ENCODE results near the gene UST. TPM values are rescaled to one million over a fixed set of nuclear protein-coding genes. Genes with fewer than 3 reads are reported as not detected.

UST gene
- total RNA-seq, 1 experiment from 2014 or later = 3.9 TPM

DNA sequence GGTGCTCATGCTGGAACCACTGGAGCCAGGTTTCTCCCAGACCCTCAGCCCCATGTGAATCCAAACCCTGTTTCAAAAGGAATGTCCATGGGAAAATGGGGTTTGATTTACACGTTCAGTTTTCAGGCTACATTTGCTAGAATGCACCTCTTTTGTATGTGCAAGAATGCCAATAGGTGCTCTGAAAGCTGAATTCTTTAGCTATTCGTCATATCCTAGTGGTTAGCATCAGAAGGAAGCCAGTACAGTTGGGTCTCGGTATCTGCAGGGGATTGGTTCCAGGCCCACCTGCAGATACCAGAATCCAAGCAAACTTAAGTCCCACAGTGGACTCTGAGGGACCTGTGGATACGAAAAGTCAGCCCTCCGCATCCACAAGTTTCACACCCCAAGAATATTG, 93.4 kb downstream of the UST start:
- ATAC-seq = peak; percentile 57
- DNase-seq = peak; percentile 63
- Histone ChIP-seq H3K4me3 (ENCODE audit: low read length) (no peak overlapping the region; the same call in 1 of the 2 replicates), H4K20me1 (ENCODE audit: low read length) (no peaks in the 10 kb centered on the region), H3K9me3 (ENCODE audit: low read length) (no peaks in the 10 kb centered on the region), H3K4me2 (ENCODE audit: low read length) (peak overlapping the region; percentile 69), H3K36me3 (ENCODE audit: low read depth, low read length) (no peaks in the 10 kb centered on the region), H3K27ac (ENCODE audit: low read length) (no peak overlapping the region), H3K79me2 (ENCODE audit: low read length) (no peaks in the 10 kb centered on the region), H3F3A (ENCODE audit: low read length, unreplicated experiment) (no peaks in the 10 kb centered on the region), H2AFZ (ENCODE audit: low read length) (no peak overlapping the region), H3K9ac (ENCODE audit: low read length) (no peak overlapping the region), H3K27me3 (ENCODE audit: low read length) (no peaks in the 10 kb centered on the region), H3K4me1 (ENCODE audit: insufficient read depth, low read length) (peaks cover 49% of the 10 kb centered on the region), H3K9me2 (replicated peaks; ENCODE audit: low read length) (no peaks in the 10 kb centered on the region)
- TF ChIP-seq EZH2 (IDR thresholded peaks at IDR 0.05; ENCODE audit: low read length, unreplicated experiment) (no peak), EZH2phosphoT487 (IDR thresholded peaks at IDR 0.05; ENCODE audit: borderline replicate concordance, low read length) (no peak)
- TF ChIP-seq, protein P1, sequence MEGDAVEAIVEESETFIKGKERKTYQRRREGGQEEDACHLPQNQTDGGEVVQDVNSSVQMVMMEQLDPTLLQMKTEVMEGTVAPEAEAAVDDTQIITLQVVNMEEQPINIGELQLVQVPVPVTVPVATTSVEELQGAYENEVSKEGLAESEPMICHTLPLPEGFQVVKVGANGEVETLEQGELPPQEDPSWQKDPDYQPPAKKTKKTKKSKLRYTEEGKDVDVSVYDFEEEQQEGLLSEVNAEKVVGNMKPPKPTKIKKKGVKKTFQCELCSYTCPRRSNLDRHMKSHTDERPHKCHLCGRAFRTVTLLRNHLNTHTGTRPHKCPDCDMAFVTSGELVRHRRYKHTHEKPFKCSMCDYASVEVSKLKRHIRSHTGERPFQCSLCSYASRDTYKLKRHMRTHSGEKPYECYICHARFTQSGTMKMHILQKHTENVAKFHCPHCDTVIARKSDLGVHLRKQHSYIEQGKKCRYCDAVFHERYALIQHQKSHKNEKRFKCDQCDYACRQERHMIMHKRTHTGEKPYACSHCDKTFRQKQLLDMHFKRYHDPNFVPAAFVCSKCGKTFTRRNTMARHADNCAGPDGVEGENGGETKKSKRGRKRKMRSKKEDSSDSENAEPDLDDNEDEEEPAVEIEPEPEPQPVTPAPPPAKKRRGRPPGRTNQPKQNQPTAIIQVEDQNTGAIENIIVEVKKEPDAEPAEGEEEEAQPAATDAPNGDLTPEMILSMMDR (conservative IDR thresholded peaks at IDR 0.05; ENCODE audit: low read depth, low read length) = no peak
- ChIA-PET POLR2A (ENCODE audit: unreplicated experiment) (no interaction called here), CTCF (no interaction called here)
- no TSS peak for BruUV-seq (replicated peaks)
- intact Hi-C loops (cut with micrococcal nuclease) = no loop called here

DNA sequence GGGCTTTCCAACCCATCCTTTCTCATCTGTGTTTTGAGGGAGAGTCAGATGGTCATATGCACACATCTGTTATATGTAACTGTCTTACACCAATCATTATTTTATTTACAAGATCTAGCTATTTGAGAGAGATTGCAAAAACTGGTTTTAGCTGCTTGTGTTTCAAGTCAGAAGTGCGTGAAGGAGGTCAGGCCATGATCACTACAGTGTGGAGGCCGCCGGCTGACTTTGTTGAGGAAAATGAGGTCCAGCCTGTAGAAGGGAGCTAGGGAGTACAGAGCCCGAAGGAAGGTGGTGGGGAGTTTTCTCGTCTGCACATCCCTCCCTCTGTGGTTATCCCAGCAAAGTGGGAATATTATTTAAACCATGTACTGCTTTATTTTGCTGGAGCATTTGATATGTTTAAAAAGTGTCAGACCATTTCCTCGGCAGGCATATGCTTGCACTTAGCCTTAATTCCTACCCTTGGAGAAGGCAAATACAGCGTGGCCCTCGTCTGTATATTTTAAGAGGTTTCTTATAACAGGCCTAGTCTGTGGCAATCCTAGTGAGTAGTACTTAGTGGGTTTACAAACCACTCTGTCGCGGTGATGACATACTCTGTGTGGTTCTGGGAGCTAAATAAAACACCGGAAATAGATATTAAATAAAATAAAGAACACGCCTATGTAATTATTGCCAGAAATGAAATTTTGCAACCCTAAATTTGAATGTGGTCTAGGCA, 95.6 kb downstream of the UST start:
- H3F3A ChIP-seq (ENCODE audit: low read length, unreplicated experiment) = no peaks in the 10 kb centered on the region
- ChIA-PET POLR2A (ENCODE audit: unreplicated experiment) (no interaction called here), CTCF (no interaction called here)
- no peak for DNase-seq
- no peak overlapping the region for H3K9ac ChIP-seq (ENCODE audit: low read length)
- H3K27me3 ChIP-seq (ENCODE audit: low read length) = no peaks in the 10 kb centered on the region
- TF ChIP-seq EZH2phosphoT487 (IDR thresholded peaks at IDR 0.05; ENCODE audit: borderline replicate concordance, low read length) (no peak), EZH2 (IDR thresholded peaks at IDR 0.05; ENCODE audit: low read length, unreplicated experiment) (no peak)
- TF ChIP-seq, protein P1 (conservative IDR thresholded peaks at IDR 0.05; ENCODE audit: low read depth, low read length) = no peak
- intact Hi-C loops (cut with micrococcal nuclease) = no loop called here
- H3K36me3 ChIP-seq (ENCODE audit: low read depth, low read length) = no peaks in the 10 kb centered on the region
- no peak overlapping the region for H3K4me3 ChIP-seq (ENCODE audit: low read length)
- peaks cover 31% of the 10 kb centered on the region for H3K4me1 ChIP-seq (ENCODE audit: insufficient read depth, low read length)
- H3K27ac ChIP-seq (ENCODE audit: low read length) = no peak overlapping the region
- H3K79me2 ChIP-seq (ENCODE audit: low read length) = no peaks in the 10 kb centered on the region
- no peaks in the 10 kb centered on the region for H3K9me2 ChIP-seq (replicated peaks; ENCODE audit: low read length)
- no peaks in the 10 kb centered on the region for H3K9me3 ChIP-seq (ENCODE audit: low read length)
- BruUV-seq (replicated peaks) = no TSS peak
- H3K4me2 ChIP-seq (ENCODE audit: low read length) = no peak overlapping the region
- H2AFZ ChIP-seq (ENCODE audit: low read length) = no peak overlapping the region
- H4K20me1 ChIP-seq (ENCODE audit: low read length) = no peaks in the 10 kb centered on the region
- no peak for ATAC-seq

DNA sequence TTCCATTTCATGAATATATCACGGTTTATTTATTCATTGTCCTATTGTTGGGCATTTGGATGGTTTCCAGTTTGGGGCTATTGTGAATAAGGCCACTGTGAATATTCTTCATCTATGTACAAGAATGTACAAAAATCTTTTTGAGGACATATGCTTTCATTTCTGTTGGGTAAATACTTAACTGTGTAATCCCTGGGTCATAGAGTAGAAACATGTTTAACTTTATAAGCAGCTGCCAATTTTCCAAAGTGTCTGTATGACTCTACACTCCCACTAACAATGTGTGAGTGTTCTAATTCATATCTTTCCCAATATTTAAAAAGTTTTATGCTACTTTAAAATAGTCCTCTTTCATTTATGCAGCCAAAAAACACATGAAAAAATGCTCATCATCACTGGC, 98.6 kb downstream of the UST start:
- ATAC-seq = no peak
- ChIA-PET CTCF (no interaction called here), POLR2A (ENCODE audit: unreplicated experiment) (no interaction called here)
- H3K4me1 ChIP-seq (ENCODE audit: insufficient read depth, low read length) = peaks cover 4% of the 10 kb centered on the region
- no peak overlapping the region for H3K27ac ChIP-seq (ENCODE audit: low read length)
- DNase-seq = no peak
- intact Hi-C loops (cut with micrococcal nuclease) = no loop called here
- no peaks in the 10 kb centered on the region for H4K20me1 ChIP-seq (ENCODE audit: low read length)
- TF ChIP-seq EZH2phosphoT487 (IDR thresholded peaks at IDR 0.05; ENCODE audit: borderline replicate concordance, low read length) = no peak
- TF ChIP-seq EZH2 (IDR thresholded peaks at IDR 0.05; ENCODE audit: low read length, unreplicated experiment) = no peak
- TF ChIP-seq, protein P1 (conservative IDR thresholded peaks at IDR 0.05; ENCODE audit: low read depth, low read length) = no peak
- H3K9me3 ChIP-seq (ENCODE audit: low read length) = no peaks in the 10 kb centered on the region
- H2AFZ ChIP-seq (ENCODE audit: low read length) = no peak overlapping the region
- no peak overlapping the region for H3K9ac ChIP-seq (ENCODE audit: low read length)
- H3F3A ChIP-seq (ENCODE audit: low read length, unreplicated experiment) = no peaks in the 10 kb centered on the region
- no peak overlapping the region for H3K4me2 ChIP-seq (ENCODE audit: low read length)
- H3K27me3 ChIP-seq (ENCODE audit: low read length) = no peaks in the 10 kb centered on the region
- BruUV-seq (replicated peaks) = no TSS peak
- H3K4me3 ChIP-seq (ENCODE audit: low read length) = no peak overlapping the region
- no peaks in the 10 kb centered on the region for H3K36me3 ChIP-seq (ENCODE audit: low read depth, low read length)
- no peaks in the 10 kb centered on the region for H3K79me2 ChIP-seq (ENCODE audit: low read length)
- H3K9me2 ChIP-seq (replicated peaks; ENCODE audit: low read length) = no peaks in the 10 kb centered on the region
